Kidney capillary endothelial cell (primary cell): ENCODE data around the gene LRRC25.

Source experiments
- DNase-seq: peaks from one replicate; pipeline ENCODE4 v3.0.0-alpha.2; 2018; ENCODE audit warnings: low spot score

LRRC25 gene

DNA sequence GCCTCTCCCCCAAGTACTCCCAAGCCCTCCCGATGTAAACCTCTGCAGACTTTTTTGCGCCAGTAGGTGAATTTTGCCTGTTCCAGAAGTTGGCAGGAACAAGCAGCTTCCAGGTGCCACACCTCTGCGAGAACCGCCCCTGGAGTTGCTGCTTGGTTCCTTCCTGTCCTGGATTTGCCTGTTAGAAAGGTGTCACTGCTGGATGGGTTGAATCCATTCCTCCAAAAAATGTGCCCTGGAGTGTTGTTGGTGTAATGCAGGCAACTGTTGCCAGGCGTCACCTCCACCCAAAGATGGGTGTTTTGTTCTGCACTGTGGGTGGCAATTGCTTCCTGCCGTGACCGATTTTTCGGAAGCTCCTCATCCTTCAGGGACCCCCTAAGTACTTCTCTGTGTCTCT lies 51.3 kb downstream of the LRRC25 start:
- DNase-seq = no peak

- no peak for DNase-seq
These were observed 52.1 kb downstream of the LRRC25 start for GRCh38 chr19:18345296-18345695.

DNA sequence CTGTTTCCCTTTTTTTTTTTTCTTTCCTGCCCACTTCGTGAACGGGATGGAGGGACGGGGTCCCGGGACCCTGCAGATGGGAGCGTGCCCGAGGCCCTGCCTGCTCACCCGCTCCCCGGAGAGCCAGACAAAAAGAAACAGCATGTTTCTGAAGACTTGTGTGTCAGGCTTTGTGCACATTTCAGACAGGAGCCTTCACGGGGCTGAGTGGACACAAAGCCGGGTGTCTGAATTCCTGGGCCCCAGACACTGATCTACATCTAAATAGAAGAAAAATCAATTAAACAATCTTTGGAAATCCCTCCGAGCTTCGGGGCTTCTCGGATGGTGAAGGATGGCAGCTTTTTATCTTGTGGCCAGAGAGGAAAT lies 52.9 kb downstream of the LRRC25 start:
- no peak for DNase-seq

DNA sequence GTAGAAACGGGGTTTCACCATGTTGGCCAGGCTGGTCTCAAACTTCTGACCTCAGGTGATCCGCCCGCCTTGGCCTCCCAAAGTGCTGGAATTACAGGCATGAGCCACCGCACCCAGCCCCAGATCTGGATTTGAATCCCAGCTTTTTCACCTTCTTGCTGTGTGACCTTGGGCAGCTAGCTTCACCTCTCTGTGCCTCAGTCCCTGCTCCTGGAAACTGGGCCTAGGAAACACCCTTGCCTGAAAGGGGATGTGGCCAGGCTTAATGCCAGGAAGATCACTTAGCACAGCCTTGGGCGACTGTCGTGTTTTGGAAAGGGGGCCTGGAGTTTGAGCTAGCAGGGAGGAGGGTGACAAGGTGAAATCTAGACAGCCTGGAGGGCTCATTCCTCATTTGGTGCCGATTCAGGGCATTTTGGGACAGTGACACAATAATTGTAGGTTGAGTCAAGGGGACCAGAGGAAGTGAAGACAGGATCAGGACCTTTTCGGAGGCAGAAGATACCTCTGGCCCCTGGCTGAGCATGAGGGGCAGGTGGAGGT lies 55.3 kb downstream of the LRRC25 start:
- no peak for DNase-seq
